ENCODE data around the gene ZBED6.

DNA sequence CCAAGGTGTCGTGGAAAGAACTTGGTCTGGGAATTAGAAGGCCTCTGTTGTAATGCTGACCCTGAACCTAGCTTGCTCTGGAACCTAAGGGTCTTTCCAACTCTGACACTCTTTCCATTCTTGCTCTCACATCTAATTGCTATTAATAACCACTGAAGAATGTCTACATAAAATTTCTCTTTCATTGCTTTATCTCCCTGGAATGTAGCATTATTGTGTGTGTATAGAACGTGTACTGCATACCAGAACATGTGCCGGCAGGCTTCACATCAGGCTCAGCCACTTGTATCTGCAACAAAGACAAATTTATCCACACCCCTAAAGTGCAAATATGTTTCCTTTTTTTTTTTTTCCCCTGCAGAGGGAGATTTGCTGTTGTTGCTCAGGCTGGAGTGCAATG is 44.4 kb upstream of the ZBED6 start:
- TF ChIP-seq, protein P1, sequence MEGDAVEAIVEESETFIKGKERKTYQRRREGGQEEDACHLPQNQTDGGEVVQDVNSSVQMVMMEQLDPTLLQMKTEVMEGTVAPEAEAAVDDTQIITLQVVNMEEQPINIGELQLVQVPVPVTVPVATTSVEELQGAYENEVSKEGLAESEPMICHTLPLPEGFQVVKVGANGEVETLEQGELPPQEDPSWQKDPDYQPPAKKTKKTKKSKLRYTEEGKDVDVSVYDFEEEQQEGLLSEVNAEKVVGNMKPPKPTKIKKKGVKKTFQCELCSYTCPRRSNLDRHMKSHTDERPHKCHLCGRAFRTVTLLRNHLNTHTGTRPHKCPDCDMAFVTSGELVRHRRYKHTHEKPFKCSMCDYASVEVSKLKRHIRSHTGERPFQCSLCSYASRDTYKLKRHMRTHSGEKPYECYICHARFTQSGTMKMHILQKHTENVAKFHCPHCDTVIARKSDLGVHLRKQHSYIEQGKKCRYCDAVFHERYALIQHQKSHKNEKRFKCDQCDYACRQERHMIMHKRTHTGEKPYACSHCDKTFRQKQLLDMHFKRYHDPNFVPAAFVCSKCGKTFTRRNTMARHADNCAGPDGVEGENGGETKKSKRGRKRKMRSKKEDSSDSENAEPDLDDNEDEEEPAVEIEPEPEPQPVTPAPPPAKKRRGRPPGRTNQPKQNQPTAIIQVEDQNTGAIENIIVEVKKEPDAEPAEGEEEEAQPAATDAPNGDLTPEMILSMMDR (IDR thresholded peaks at IDR 0.05) = no peak
- TF ChIP-seq ZFX (IDR thresholded peaks at IDR 0.05; ENCODE audit: borderline replicate concordance) = no peak

Measured in 22Rv1 (cell line).